H1 (cell line): ENCODE measurements around the gene PTPA. TPM values are rescaled to one million over a fixed set of nuclear protein-coding genes. Genes with fewer than 3 reads are reported as not detected.

Experiments used
- CTCF ChIA-PET: fragments of 300-600 bp; sonication (Branson Sonifier 250); formaldehyde crosslinking; loops from one replicate; lab custom pipeline; 2021; ENCODE audit not compliant: partially characterized antibody; lab: Charles Lee
- POLR2A ChIA-PET: fragments of 300-600 bp; sonication (Branson Sonifier 250); formaldehyde crosslinking; loops from one replicate; lab custom pipeline; 2021; ENCODE audit warnings: inconsistent platforms; ENCODE audit not compliant: partially characterized antibody; lab: Charles Lee
- DNase-seq, 2 experiments: peaks; one replicate each; pipeline versions ENCODE4 v3.0.0 to v3.0.0-alpha.2; 2010 to 2022; ENCODE audit warnings: low spot score in 2 of 2, low read depth in 1 of 2, mixed read lengths in 1 of 2
- FAIRE-seq: peaks from 2 replicates; lab custom pipeline; 2011; peaks lifted over from hg19 to GRCh38; lab: Jason Lieb, UNC
- H2AFZ ChIP-seq: 2 replicates; pipeline ENCODE4 v1.8.1; 2012; ENCODE audit warnings: low read length, inconsistent platforms
- H2AK5ac ChIP-seq: 2 replicates; pipeline ENCODE4 v1.6.1; 2013; ENCODE audit warnings: low read depth, low read length
- H2BK120ac ChIP-seq: replicated peaks from 2 replicates; pipeline ENCODE3; 2013; ENCODE audit warnings: low read depth, low read length, inconsistent platforms
- H2BK12ac ChIP-seq: 2 replicates; pipeline ENCODE4 v1.6.1; 2013; ENCODE audit warnings: low read depth, low read length
- H2BK15ac ChIP-seq: 2 replicates; pipeline ENCODE4 v1.6.1; 2013; ENCODE audit warnings: low read length
- H2BK20ac ChIP-seq: 2 replicates; pipeline ENCODE4 v1.6.1; 2013; ENCODE audit warnings: low read length
- H2BK5ac ChIP-seq: 2 replicates; pipeline ENCODE4 v1.6.1; 2013; ENCODE audit warnings: low read depth, low read length
- H3K14ac ChIP-seq: 2 replicates; pipeline ENCODE4 v1.6.1; 2013; ENCODE audit warnings: inconsistent platforms; ENCODE audit not compliant: insufficient read length
- H3K18ac ChIP-seq: 2 replicates; pipeline ENCODE4 v1.6.1; 2013; ENCODE audit warnings: low read length; ENCODE audit errors: extremely low read depth
- H3K23ac ChIP-seq: 2 replicates; pipeline ENCODE4 v1.6.1; 2013; ENCODE audit warnings: inconsistent platforms; ENCODE audit not compliant: insufficient read length
- H3K23me2 ChIP-seq: 2 replicates; pipeline ENCODE4 v1.6.1; 2013; ENCODE audit warnings: low read depth, low read length
- H3K27ac ChIP-seq: 2 replicates; pipeline ENCODE4 v1.6.1; 2011; ENCODE audit warnings: low read depth, low read length, inconsistent platforms
- H3K27me3 ChIP-seq, 4 experiments: replicated peaks in 1 of 4; 1 replicate in 1 of 4; 2 replicates in 3 of 4; pipeline versions ENCODE4 v1.6.1 to v1.8.1; 2011 to 2013; ENCODE audit warnings: low read length in 3 of 4, mild to moderate bottlenecking in 3 of 4, inconsistent platforms in 2 of 4, mixed read lengths in 2 of 4, moderate library complexity in 1 of 4; ENCODE audit not compliant: control insufficient read depth in 3 of 4, insufficient read depth in 3 of 4; ENCODE audit errors: extremely low read depth in 1 of 4
- H3K36me3 ChIP-seq, 4 experiments: 2 replicates each; pipeline versions ENCODE4 v1.6.1 to v1.8.1; 2011 to 2013; ENCODE audit warnings: mild to moderate bottlenecking in 4 of 4, low read length in 3 of 4, moderate library complexity in 2 of 4, control low read depth in 1 of 4, inconsistent platforms in 1 of 4; ENCODE audit not compliant: insufficient read depth in 4 of 4, control insufficient read depth in 2 of 4
- H3K4ac ChIP-seq: replicated peaks from 2 replicates; pipeline ENCODE3; 2013; ENCODE audit warnings: low read length, low read depth, mixed read lengths, inconsistent platforms; ENCODE audit not compliant: insufficient read length
- H3K4me1 ChIP-seq, 4 experiments: replicated peaks in 1 of 4; 1 replicate in 1 of 4; 2 replicates in 3 of 4; pipeline versions ENCODE4 v1.6.1 to v1.8.1; 2011 to 2013; ENCODE audit warnings: low read length in 3 of 4, inconsistent platforms in 2 of 4, mixed read lengths in 1 of 4; ENCODE audit not compliant: insufficient read depth in 4 of 4, control insufficient read depth in 3 of 4
- H3K4me2 ChIP-seq, 2 experiments: 2 replicates each; pipeline versions ENCODE4 v1.6.1 to v1.8.1; 2011 to 2013; ENCODE audit warnings: low read depth in 2 of 2, low read length in 2 of 2, control low read depth in 1 of 2, inconsistent platforms in 1 of 2, mild to moderate bottlenecking in 1 of 2; ENCODE audit not compliant: insufficient read depth in 1 of 2
- H3K4me3 ChIP-seq, 4 experiments: fragments of 200-600, 300-600 bp in 1 of 4; sonication (generic), shearing (Covaris generic), sonication (Bioruptor Twin) in 1 of 4; 2 replicates each; pipeline versions ENCODE4 v1.5.1 to v1.8.1; 2011 to 2016; ENCODE audit warnings: low read length in 4 of 4, low read depth in 3 of 4, control low read depth in 2 of 4, inconsistent platforms in 2 of 4, mild to moderate bottlenecking in 2 of 4, mixed read lengths in 1 of 4, moderate library complexity in 1 of 4; ENCODE audit not compliant: insufficient read depth in 2 of 4; ENCODE audit errors: extremely low read depth in 1 of 4
- H3K56ac ChIP-seq: replicated peaks from 2 replicates; pipeline ENCODE3; 2013; ENCODE audit warnings: low read depth, mild to moderate bottlenecking, mixed read lengths, low read length, inconsistent platforms; ENCODE audit not compliant: insufficient read length
- H3K79me1 ChIP-seq: 2 replicates; pipeline ENCODE4 v1.6.1; 2013; ENCODE audit warnings: low read depth, low read length, control low read depth
- H3K79me2 ChIP-seq, 2 experiments: 2 replicates each; pipeline versions ENCODE4 v1.6.1 to v1.8.1; 2012 to 2013; ENCODE audit warnings: low read length in 2 of 2, mild to moderate bottlenecking in 2 of 2, inconsistent platforms in 1 of 2; ENCODE audit not compliant: insufficient read depth in 2 of 2, control insufficient read depth in 1 of 2
- H3K9ac ChIP-seq, 4 experiments: replicated peaks in 1 of 4; 1 replicate in 1 of 4; 2 replicates in 3 of 4; pipeline versions ENCODE4 v1.6.1 to v1.8.1; 2011 to 2013; ENCODE audit warnings: low read depth in 3 of 4, low read length in 3 of 4, control low read depth in 2 of 4, mild to moderate bottlenecking in 2 of 4, moderate library complexity in 2 of 4, inconsistent platforms in 1 of 4; ENCODE audit errors: extremely low read depth in 1 of 4
- H3K9me3 ChIP-seq, 2 experiments: 2 replicates each; pipeline versions ENCODE4 v1.6.1 to v1.8.1; 2012 to 2013; ENCODE audit warnings: mild to moderate bottlenecking in 2 of 2, moderate library complexity in 2 of 2, control low read depth in 1 of 2, inconsistent platforms in 1 of 2, low read depth in 1 of 2, low read length in 1 of 2, mixed read lengths in 1 of 2; ENCODE audit not compliant: insufficient read depth in 2 of 2
- H4K20me1 ChIP-seq, 2 experiments: replicated peaks in 1 of 2; 2 replicates each; pipeline versions ENCODE3 to v1.8.1; 2011 to 2013; ENCODE audit warnings: inconsistent platforms in 2 of 2, low read length in 2 of 2, mild to moderate bottlenecking in 1 of 2; ENCODE audit not compliant: insufficient read depth in 2 of 2, control insufficient read depth in 1 of 2
- H4K5ac ChIP-seq: 2 replicates; pipeline ENCODE4 v1.6.1; 2013; ENCODE audit warnings: low read length, low read depth, mixed read lengths, inconsistent platforms; ENCODE audit not compliant: insufficient read length
- H4K8ac ChIP-seq: 2 replicates; pipeline ENCODE4 v1.8.0; 2013; ENCODE audit warnings: mild to moderate bottlenecking, moderate library complexity, low read length, inconsistent platforms; ENCODE audit not compliant: insufficient read depth; ENCODE audit errors: extremely low read depth
- H4K91ac ChIP-seq: replicated peaks from 2 replicates; pipeline ENCODE3; 2013; ENCODE audit warnings: low read length, mixed read lengths, inconsistent platforms; ENCODE audit not compliant: insufficient read length
- BCL11A ChIP-seq, 2 experiments: IDR thresholded peaks; one replicate each; pipeline ENCODE4 v1.6.1; 2011; ENCODE audit warnings: low read depth in 2 of 2, low read length in 2 of 2, mild to moderate bottlenecking in 2 of 2
- FOSL1 ChIP-seq: IDR thresholded peaks from 2 replicates; pipeline ENCODE4 v1.6.1; 2011; ENCODE audit warnings: mild to moderate bottlenecking, low read depth, low read length, moderate library complexity; ENCODE audit not compliant: insufficient read depth
- HDAC6 ChIP-seq: IDR thresholded peaks from one replicate; pipeline ENCODE4 v1.7.1; 2012; ENCODE audit warnings: low read depth, mild to moderate bottlenecking, inconsistent platforms, low read length, moderate library complexity
- SIN3A ChIP-seq, 2 experiments: IDR thresholded peaks in 1 of 2; conservative IDR thresholded peaks in 1 of 2; 2 replicates each; pipeline ENCODE4 v1.6.1; 2011 to 2012; ENCODE audit warnings: low read length in 2 of 2, improper control_type of control experiment in 1 of 2, low read depth in 1 of 2, mild to moderate bottlenecking in 1 of 2
- SIRT6 ChIP-seq: IDR thresholded peaks from one replicate; pipeline ENCODE4 v1.7.1; 2012; ENCODE audit warnings: low read length, inconsistent platforms
- TEAD4 ChIP-seq: IDR thresholded peaks from 2 replicates; pipeline ENCODE4 v1.6.1; 2012; ENCODE audit warnings: low read depth, low read length, inconsistent platforms, mixed read lengths
- YY1 ChIP-seq: IDR thresholded peaks from 2 replicates; pipeline ENCODE4 v1.6.1; 2011; ENCODE audit warnings: low read depth, mild to moderate bottlenecking, low read length
- WGBS, 2 experiments: shearing (Covaris generic) in 1 of 2; methylation state at CpG; one replicate each; pipeline versions ENCODE4 v1.1.6 to v1.1.7; 2013 to 2015; ENCODE audit warnings: low lambda C conversion rate in 2 of 2, mixed read lengths in 2 of 2, inconsistent platforms in 1 of 2, low coverage in 1 of 2, missing lambda C conversion rate in 1 of 2; ENCODE audit not compliant: insufficient replicate concordance in 2 of 2, insufficient coverage in 1 of 2, insufficient read length in 1 of 2; ENCODE audit errors: extremely low coverage in 1 of 2, missing lambda C conversion rate in 1 of 2; 5-methylcytosine and 5-hydroxymethylcytosine counted together
- polyA plus RNA-seq, 7 experiments: library from polyadenylated mRNA; depleted of rRNA in 3 of 7; stranded (reverse) in 5 of 7; unstranded in 2 of 7; fragments of >200 nt in 5 of 7; fragments of 200-250 nt in 2 of 7; gene quantifications; 1 replicate in 5 of 7; 2 replicates in 1 of 7; 4 replicates in 1 of 7; pipeline versions ENCODE4 v1.2.1 to v1.2.3, GENCODE V29; 2011 to 2013; ENCODE audit warnings: missing spikeins in 2 of 7, mixed read lengths in 2 of 7
- total RNA-seq: library from RNA; stranded (reverse); fragmentation: NEBNext Ultra II Directional; extraction: Animal tissue kit (Norgen Biotek cat#: 25700); gene quantifications from 2 replicates; pipeline ENCODE4 v1.2.1, GENCODE V29; 2021
- TF ChIP-seq, protein P1 (sequence below), 3 experiments: IDR thresholded peaks; 1 replicate in 2 of 3; 2 replicates in 1 of 3; pipeline versions ENCODE4 v1.5.1 to v1.6.1; 2011; ENCODE audit warnings: low read length in 3 of 3, mild to moderate bottlenecking in 3 of 3, inconsistent platforms in 2 of 3, low read depth in 1 of 3, moderate library complexity in 1 of 3; ENCODE audit not compliant: insufficient read depth in 1 of 3; ENCODE audit errors: control extremely low read depth in 1 of 3
- TF ChIP-seq, protein P2 (sequence below): IDR thresholded peaks from 2 replicates; pipeline ENCODE4 v1.6.1; 2012; ENCODE audit warnings: inconsistent platforms

PTPA gene
- total and polyA plus RNA-seq, 2 of the 8 experiments (the other 6 are each of a cell fraction or from before 2014, with no cell fraction given), result 114 to 145 TPM

DNA sequence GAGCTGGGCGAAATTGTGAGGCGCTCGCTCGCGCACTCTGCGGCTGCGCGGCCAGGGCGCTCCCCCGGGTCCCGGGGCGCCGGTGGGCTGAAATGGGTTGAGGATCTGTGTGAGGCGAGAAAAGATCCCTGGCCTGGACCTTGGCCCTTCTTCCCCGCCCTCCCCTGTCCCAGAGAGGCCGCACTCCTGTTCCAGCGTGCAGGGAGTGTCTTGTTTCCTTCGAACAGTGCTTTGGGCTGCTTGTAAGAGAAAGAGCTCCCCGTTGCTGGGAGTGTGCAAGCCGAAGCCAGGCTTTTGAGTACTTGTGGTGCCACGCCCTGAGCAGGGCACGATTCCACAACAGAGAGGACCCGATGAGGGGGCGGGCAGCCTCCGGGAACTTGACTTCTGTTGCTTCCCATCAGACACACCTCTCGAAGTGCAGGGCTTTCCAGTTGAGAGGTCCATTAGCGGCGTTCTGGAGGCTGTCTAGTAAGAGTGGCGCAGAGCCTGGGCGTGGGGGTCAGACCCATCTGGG, 29.8 kb upstream of the PTPA start:
- H3K9me3 ChIP-seq, result no peaks in the 10 kb centered on the region
- no peak overlapping the region for H2BK15ac ChIP-seq
- no peak overlapping the region for H3K14ac ChIP-seq
- no peak overlapping the region for H2AFZ ChIP-seq
- H3K4ac ChIP-seq, result peak overlapping the region; percentile 12
- H3K18ac ChIP-seq, result peak overlapping the region; percentile 60; the same call in 1 of the 2 replicates
- H2BK5ac ChIP-seq, result peak overlapping the region; percentile 71; the same call in 1 of the 2 replicates
- H3K79me2 ChIP-seq, result peaks cover 8 to 42% of the 10 kb centered on the region in 2 experiments; a peak in 3 of 4 replicates
- H3K36me3 ChIP-seq, result peaks cover under 1 to 16% (median 9%) of the 10 kb centered on the region in 4 experiments; a peak in 6 of 8 replicates
- no peak overlapping the region for H2BK12ac ChIP-seq
- no peak overlapping the region for H2AK5ac ChIP-seq
- no peak overlapping the region for H4K91ac ChIP-seq
- peaks cover 27% of the 10 kb centered on the region for H3K79me1 ChIP-seq
- peaks cover 7 to 17% of the 10 kb centered on the region in 2 experiments for H4K20me1 ChIP-seq
- H2BK120ac ChIP-seq, result no peak overlapping the region
- peak overlapping the region; percentile 83 to 90 (median 86) for H3K4me3 ChIP-seq
- no peak overlapping the region for H2BK20ac ChIP-seq
- peak overlapping the region; percentile 89 for H4K5ac ChIP-seq
- H3K56ac ChIP-seq, result peak overlapping the region; percentile 2
- peak overlapping the region; percentile 76 to 90 for H3K4me2 ChIP-seq
- H3K4me1 ChIP-seq, result peaks cover 0 to 9% (median 5%) of the 10 kb centered on the region in 4 experiments; a peak in 6 of 7 replicates
- 10% methylated on average over 29 of the region's 30 CpGs; no CpG with 5 or more reads in 1 of the 2 experiments for WGBS, 2 experiments
- peak overlapping the region; percentile 36 to 76 (median 72) for H3K9ac ChIP-seq
- DNase-seq (no peak), FAIRE-seq (no peak)
- peaks cover 8% of the 10 kb centered on the region for H3K23me2 ChIP-seq
- ChIA-PET CTCF (no interaction called here), POLR2A (interaction anchor here (0.6 to 3.9 kb wide), 11 partner anchors 9 to 392 kb away, joined by 3 to 27 read pairs (median 4); partner anchors contain the start of genes IER5L, SET and SH3GLB2)
- H3K23ac ChIP-seq, result no peak overlapping the region
- H3K27ac ChIP-seq, result peak overlapping the region; percentile 56
- 0 out of 2 replicates have a peak overlapping the region, but pooled peaks have one; percentile 31 for H4K8ac ChIP-seq
- H3K27me3 ChIP-seq, result no peaks in the 10 kb centered on the region
- TF ChIP-seq, protein P1, sequence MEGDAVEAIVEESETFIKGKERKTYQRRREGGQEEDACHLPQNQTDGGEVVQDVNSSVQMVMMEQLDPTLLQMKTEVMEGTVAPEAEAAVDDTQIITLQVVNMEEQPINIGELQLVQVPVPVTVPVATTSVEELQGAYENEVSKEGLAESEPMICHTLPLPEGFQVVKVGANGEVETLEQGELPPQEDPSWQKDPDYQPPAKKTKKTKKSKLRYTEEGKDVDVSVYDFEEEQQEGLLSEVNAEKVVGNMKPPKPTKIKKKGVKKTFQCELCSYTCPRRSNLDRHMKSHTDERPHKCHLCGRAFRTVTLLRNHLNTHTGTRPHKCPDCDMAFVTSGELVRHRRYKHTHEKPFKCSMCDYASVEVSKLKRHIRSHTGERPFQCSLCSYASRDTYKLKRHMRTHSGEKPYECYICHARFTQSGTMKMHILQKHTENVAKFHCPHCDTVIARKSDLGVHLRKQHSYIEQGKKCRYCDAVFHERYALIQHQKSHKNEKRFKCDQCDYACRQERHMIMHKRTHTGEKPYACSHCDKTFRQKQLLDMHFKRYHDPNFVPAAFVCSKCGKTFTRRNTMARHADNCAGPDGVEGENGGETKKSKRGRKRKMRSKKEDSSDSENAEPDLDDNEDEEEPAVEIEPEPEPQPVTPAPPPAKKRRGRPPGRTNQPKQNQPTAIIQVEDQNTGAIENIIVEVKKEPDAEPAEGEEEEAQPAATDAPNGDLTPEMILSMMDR (IDR thresholded peaks at IDR 0.05; ENCODE audit: control extremely low read depth in 1 of 3, insufficient read depth in 1 of 3, low read depth in 1 of 3, low read length in 3 of 3), result no peak
- TF ChIP-seq, protein P2, sequence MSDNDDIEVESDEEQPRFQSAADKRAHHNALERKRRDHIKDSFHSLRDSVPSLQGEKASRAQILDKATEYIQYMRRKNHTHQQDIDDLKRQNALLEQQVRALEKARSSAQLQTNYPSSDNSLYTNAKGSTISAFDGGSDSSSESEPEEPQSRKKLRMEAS, result no peak
- TF ChIP-seq TEAD4 (no peak), HDAC6 (no peak), BCL11A (IDR thresholded peaks at IDR 0.05; ENCODE audit: low read depth in 2 of 2, low read length in 2 of 2) (no peak), FOSL1 (no peak), SIN3A (conservative IDR thresholded peaks at IDR 0.05 in 1 of 2, IDR thresholded peaks at IDR 0.05 in 1 of 2; ENCODE audit: low read depth in 1 of 2, low read length in 2 of 2) (0 out of 4 replicates have a peak, but pooled peaks of 1 of the 2 experiments have one; percentile 6), SIRT6 (no peak), YY1 (no peak)
